KOPT-K1 (cell line): ENCODE data around the gene GRPEL2.
"Not testable (repeated sequence)": the region's sequence is repeated elsewhere in the genome, so short reads cannot be mapped to it uniquely, and the experiment has no call there.

Experiments
- H3K27ac ChIP-seq: fragments of 200-600 bp; sonication (generic); 2 replicates; pipeline ENCODE4 v1.5.1; 2016; ENCODE audit warnings: antibody characterized with exemption, mild to moderate bottlenecking, low read depth, low read length; ENCODE audit not compliant: poor library complexity, severe bottlenecking
- H3K36me3 ChIP-seq: fragments of 200-600 bp; sonication (generic); 2 replicates; pipeline ENCODE4 v1.5.1; 2017; ENCODE audit warnings: antibody characterized with exemption, mild to moderate bottlenecking, low read length, moderate library complexity; ENCODE audit not compliant: insufficient read depth
- H3K9me3 ChIP-seq: fragments of 200-600 bp; sonication (generic); 2 replicates; pipeline ENCODE4 v1.5.1; 2017; ENCODE audit warnings: antibody characterized with exemption, low read length, mild to moderate bottlenecking; ENCODE audit not compliant: insufficient read depth, poor library complexity, severe bottlenecking

Gene GRPEL2

DNA sequence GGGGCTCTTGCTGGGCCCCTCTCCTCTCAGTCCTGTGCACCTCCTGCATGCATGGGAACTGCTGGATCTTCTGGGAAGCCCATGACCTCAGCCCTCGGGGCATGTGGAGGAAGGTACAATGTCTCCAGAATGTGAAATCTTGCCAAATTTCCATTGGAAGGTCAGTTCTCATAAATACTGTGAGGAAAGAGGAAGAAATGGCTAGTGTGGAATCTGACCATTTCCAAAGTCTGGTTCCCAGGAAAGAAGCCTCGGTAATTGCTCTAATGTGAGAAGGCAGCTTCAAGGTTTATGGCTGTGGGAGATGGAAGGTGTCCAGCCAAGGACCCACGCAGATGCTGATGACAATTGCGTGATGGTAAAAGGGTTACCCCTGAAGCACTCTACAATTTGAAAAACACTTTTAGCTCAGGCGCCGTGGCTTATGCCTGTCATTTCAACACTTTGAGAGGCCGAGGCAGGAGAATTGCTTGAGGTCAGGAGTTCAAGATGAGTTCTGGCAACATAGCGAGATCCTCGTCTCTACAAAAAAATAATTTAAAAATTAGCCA, 41.9 kb downstream of the GRPEL2 start:
- H3K36me3 ChIP-seq, result no peaks in the 10 kb centered on the region
- no peak overlapping the region for H3K27ac ChIP-seq
- no peaks in the 10 kb centered on the region for H3K9me3 ChIP-seq

GRCh38 chr5:149387982-149388381, 42.7 kb downstream of the GRPEL2 start:
- no peaks in the 10 kb centered on the region for H3K36me3 ChIP-seq
- H3K9me3 ChIP-seq, result no peaks in the 10 kb centered on the region
- no peak overlapping the region for H3K27ac ChIP-seq

- no peak overlapping the region for H3K27ac ChIP-seq
- no peaks in the 10 kb centered on the region for H3K36me3 ChIP-seq
- H3K9me3 ChIP-seq, result no peaks in the 10 kb centered on the region
These were observed 43.3 kb downstream of the GRPEL2 start for GRCh38 chr5:149388498-149389190.

DNA sequence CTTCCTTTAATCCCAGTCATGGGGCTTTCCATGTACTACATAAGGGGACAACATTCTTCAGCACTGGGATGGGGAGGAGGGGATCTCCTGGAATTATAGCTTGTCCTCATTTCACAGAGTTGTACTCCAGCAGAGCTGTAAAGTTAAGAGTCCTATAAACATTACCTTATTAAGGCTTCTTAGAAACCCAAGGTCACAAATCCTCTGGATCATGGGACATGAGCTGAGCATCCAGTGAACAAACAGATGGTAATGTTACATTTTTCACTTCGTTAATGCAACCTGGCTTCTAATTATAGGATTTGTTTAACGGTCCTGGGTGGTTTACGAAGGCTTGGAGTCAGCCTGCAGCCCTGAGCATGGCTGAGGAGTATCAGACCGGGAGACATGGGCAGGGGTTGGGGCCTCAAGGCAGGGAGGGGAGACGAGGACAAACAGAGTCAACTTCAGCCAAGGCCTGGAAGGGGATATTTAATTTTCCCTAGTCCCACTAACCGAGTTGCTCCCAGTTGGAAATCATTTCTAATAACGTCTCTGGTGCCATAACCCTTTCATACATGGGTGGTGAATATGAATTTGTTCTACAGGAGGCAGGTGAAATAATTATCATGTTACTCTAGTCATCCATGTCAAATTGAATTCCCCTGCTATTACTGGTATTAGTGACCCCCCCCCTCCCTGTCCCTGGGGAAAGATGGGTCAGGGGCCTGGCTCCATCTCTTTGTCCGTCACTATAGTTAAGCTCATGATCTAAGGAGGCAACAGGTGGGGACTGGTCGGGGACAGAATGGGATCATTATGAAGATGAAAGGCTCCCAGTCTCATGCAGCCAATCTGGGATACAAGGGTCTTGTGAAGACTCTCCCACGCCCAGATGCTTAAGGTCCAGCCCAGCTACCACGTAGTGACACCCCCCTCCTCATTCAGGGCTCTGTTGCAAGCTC, 44.5 kb downstream of the GRPEL2 start:
- no peak overlapping the region for H3K27ac ChIP-seq
- no peaks in the 10 kb centered on the region for H3K36me3 ChIP-seq
- H3K9me3 ChIP-seq, result no peaks in the 10 kb centered on the region

DNA sequence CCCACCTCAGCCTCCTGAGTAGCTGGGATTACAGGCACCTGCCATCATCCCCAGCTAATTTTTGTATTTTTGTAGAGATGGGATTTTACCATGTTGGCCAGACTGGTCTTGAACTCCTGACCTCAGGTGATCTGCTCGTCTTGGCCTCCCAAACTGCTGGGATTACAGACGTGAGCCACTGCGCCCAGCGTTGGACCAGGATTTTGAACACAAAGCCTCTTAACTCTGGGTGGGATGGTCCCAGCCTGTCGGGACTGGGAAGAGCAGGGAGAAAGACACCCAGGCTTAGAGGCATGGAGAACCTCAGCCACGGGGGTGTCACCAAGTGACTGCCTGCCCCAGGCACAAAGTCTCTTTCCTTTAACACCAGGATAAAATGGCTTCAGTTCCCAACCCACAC, 45.8 kb downstream of the GRPEL2 start:
- H3K27ac ChIP-seq, result not testable (repeated sequence)

DNA sequence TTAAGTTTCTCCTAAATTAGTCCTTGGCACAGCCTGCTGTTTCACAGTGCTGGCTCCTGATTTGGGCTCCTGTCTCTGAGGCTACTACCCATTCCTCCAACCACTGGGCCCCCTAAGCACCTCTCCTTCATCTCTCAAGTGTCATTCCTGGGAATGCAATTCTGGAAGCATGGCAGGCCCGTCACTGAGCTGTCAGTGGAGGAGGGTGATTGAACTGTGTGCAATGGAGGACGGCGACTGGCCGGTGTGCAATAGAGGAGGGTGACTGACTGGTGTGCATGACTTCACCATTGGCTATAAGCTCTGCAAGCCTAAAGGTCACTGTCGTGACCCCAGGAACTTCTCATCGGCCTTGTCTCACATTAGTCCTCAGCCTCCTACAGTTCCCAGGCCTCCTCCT, 46.2 kb downstream of the GRPEL2 start:
- no peak overlapping the region for H3K27ac ChIP-seq
- H3K9me3 ChIP-seq, result no peaks in the 10 kb centered on the region
- no peaks in the 10 kb centered on the region for H3K36me3 ChIP-seq

More for the DNA sequence above, 45.8 kb downstream of the GRPEL2 start:
- H3K36me3 ChIP-seq, H3K9me3 ChIP-seq: not testable (repeated sequence)

DNA sequence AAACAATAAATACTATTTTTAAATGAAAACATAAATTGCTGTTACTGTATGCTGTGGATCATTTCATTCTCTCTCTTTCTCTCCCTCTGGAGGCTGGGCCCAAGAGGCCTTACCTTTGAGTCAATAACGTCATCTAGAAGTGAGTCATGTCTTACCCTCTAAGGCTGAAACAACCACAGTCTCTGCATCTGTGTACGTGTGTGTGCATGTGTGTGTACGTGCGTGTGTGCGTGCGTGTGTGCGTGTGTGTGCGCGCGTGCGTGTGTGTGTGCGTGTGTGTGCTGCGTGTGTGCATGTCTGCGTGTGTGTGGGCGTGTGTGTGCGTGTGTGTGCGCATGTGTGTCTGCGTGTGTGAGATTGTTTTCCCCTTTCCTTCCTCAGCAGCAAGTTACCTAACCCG, 47.4 kb downstream of the GRPEL2 start:
- Histone ChIP-seq H3K36me3 (no peaks in the 10 kb centered on the region), H3K27ac (no peak overlapping the region), H3K9me3 (no peaks in the 10 kb centered on the region)

- H3K36me3 ChIP-seq, H3K27ac ChIP-seq, H3K9me3 ChIP-seq: not testable (repeated sequence)
These were observed 49.7 kb downstream of the GRPEL2 start for GRCh38 chr5:149394996-149395395.

DNA sequence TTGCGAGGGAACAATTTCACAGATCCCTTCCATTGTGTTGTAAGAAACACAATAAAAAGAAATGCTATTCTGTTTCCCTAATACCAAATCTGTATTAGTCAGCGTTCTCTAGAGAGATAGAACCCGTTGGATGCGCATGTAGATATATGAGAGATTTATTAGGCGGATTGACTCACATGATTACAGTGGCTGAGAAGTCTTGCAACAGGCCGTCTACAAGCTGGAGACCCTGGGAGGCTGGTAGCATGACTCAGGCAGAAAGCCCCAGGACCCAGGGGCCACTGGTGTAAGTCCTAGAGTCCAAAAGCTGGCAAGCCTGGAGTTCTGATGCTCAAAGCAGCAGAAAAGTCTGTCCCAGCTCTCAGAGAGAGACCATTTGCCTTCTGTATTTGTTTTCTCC, 52.2 kb downstream of the GRPEL2 start:
- Histone ChIP-seq H3K27ac (no peak overlapping the region), H3K36me3 (no peaks in the 10 kb centered on the region), H3K9me3 (no peaks in the 10 kb centered on the region)

- not testable (repeated sequence) for H3K27ac ChIP-seq, H3K36me3 ChIP-seq, H3K9me3 ChIP-seq
These were observed 53.5 kb downstream of the GRPEL2 start for GRCh38 chr5:149398747-149399266.

DNA sequence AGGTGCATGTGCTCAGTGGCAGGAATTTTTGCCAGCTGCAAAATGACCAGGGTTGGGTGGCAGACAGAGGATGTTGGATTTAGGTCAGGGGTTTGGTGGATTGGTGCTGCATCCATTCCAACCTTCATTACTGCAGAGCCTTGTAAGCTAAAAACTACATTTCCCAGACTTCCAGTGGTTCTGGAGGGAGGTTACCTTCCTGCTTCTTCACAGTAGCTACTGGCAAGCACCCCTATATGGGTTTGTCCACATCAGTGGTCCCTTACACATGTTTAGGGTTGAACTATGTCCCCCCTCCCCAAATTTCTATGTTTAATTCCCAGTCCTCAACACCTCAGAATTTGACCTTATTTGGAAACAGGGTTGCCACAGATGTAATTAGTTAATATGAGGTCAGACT, 54.5 kb downstream of the GRPEL2 start:
- Histone ChIP-seq H3K36me3 (no peaks in the 10 kb centered on the region), H3K27ac (no peak overlapping the region), H3K9me3 (no peaks in the 10 kb centered on the region)

DNA sequence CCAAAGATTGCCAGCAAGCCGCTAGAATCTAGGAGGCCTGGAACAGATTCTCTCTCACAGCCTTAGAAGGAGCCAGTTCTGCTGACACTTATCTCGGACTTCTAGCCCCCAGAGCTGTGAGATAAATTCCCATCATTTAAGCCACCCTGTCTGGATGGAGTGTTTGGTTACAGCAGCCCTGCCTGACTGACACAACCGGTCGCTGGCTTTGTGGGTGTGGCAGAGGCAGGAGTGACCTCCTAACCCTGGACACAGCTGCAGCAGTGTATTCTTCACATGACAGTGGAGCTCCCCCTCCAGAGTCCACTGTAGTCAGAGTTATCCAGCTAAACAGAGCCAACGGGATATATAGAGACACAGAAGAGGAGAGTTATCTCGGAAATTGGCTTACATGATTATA, 55.0 kb downstream of the GRPEL2 start:
- H3K9me3 ChIP-seq, result no peaks in the 10 kb centered on the region
- H3K36me3 ChIP-seq, result no peaks in the 10 kb centered on the region
- no peak overlapping the region for H3K27ac ChIP-seq

- Histone ChIP-seq H3K9me3 (no peaks in the 10 kb centered on the region), H3K27ac (no peak overlapping the region), H3K36me3 (no peaks in the 10 kb centered on the region)
These were observed 55.8 kb downstream of the GRPEL2 start for GRCh38 chr5:149401051-149401450.

GRCh38 chr5:149402291-149402690, 57.0 kb downstream of the GRPEL2 start:
- H3K27ac ChIP-seq, result no peak overlapping the region
- H3K9me3 ChIP-seq, result no peaks in the 10 kb centered on the region
- no peaks in the 10 kb centered on the region for H3K36me3 ChIP-seq
